IPS DF 4.7 (cell line): ENCODE measurements around the gene SND1.
"Not testable (repeated sequence)": the region's sequence is repeated elsewhere in the genome, so short reads cannot be mapped to it uniquely, and the experiment has no call there.

Source experiments
- DNase-seq: peaks from one replicate; pipeline ENCODE4 v3.0.0-alpha.2; 2013; ENCODE audit warnings: low spot score; ENCODE audit errors: extremely low read depth

Gene SND1

DNA sequence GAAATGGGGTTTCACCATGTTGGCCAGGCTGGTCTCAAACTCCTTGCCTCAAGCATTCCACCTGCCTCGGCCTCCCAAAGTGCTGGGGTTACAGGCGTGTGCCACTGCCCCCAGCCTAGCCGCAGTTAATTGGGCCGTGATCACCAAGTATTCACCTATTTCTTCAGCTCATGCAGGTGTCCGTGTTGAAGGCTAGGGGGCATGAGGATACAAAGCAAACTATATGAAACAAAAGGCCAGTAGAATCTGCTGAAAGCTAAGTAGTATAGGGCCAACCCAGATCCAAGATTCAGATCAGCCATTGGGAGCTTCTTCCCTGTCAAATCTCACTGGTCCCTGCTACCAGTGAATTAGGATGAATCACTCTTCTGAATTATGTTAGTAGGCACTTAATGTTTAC, 305.9 kb downstream of the SND1 start:
- DNase-seq: no peak

GRCh38 chr7:127959770-127960169, 307.8 kb downstream of the SND1 start:
- no peak for DNase-seq

DNA sequence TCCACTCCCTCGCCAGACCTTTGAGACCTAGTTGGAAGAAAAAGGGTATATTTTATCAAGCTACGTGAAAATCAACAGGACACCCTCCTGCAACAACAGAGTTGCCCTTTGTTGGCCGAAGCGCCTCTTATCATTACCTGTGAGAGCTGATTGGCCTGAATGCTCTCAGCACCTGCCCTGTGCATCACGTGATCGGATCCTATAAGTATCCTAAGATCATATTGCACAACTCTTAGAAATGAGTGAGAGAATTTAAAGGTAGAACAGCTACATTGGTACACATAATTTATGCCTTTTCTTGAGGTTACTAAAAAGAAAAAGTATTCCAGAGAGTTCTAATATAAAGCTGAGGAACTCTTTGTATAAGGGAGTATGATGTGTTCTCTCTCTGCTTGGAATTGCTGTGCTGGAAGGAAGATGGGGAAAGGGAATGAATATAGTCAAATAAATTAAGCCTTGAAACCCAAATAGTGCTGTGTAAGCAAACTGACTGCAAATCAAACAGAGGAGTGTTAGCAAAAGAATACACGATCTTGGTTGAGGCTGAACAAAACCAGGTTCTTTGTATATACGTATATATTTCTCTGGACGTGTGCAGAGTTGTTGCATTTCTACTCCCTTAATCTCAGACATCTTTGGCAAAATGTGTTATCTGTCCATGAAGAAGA, 309.9 kb downstream of the SND1 start:
- no peak for DNase-seq

- no peak for DNase-seq
These were observed 310.8 kb downstream of the SND1 start for GRCh38 chr7:127962589-127963361.

- not testable (repeated sequence) for DNase-seq
These were observed 311.9 kb downstream of the SND1 start for GRCh38 chr7:127963850-127964249.

GRCh38 chr7:127967281-127967680, 315.3 kb downstream of the SND1 start:
- DNase-seq: no peak

DNA sequence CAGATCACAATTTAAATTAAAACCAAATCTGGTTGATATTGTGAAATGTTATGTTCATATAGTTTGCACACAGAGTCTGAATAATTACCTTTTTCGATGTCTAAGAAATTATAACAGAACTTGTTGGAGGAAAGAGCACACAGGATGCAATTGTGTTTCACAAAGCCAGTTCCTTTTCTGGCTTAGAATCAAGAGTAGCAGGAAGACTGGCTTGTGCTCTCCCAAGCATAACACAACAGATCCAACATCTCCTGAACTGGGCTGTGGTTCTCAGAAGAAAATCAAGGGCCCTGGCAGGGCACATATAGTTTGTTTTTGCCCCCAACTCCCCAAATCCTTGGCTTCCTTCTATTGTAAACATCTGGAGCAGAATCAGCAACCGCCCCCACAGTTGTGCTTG, 316.6 kb downstream of the SND1 start:
- no peak for DNase-seq

GRCh38 chr7:127973832-127974231, 321.8 kb downstream of the SND1 start:
- DNase-seq: no peak

GRCh38 chr7:127974446-127975035, 322.5 kb downstream of the SND1 start:
- DNase-seq: no peak

DNA sequence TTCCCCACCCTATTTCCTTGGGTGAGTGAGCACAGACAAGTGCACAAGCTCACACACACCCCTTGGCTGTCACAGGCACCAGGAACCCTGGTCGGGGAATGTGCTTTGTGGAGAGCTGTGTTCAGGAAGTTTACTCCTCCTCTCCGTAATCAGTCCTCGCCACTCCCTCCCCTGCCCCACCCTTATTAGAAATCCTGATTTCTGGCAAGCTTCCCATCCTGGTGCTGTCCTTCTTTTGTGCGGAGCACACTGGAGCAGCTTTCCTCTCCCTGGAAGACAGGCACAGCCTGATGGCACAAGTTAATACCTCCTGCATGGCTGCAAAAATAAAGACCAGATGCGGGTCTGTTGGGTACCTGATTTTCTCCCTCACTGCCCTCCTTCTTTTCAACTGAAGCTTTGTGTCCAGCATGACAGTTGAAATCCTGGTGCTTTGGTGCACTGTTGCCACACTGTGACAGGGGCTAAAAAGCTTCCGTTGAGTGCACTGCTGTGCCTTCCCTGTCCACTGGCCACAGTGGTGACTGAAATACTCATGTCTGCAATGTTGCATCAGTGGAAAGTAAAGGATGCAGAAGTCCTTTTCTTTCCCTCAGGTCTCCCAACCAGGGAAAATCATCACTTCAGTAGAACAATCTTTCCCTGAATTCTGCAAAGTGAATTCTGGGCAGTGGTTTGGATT, 324.2 kb downstream of the SND1 start:
- no peak for DNase-seq

DNA sequence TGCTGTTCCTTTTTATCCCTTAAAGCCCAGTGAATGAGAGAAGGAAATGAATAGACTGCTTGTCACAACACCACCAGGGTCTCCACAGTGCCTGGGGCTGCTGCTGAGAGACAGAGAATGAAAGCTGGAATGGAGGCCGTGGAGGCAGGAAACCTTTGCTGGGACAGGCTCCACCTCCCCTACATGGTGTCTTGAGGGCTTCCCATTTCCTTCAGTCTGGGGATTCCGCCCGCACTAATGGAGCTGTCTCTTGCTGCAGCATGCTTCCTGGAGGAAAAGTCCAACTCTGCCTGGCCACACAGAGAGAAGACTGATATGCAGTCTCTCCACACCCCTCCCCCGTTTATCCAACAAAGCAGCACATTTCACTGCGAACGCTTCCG, 324.7 kb downstream of the SND1 start:
- DNase-seq: no peak

DNA sequence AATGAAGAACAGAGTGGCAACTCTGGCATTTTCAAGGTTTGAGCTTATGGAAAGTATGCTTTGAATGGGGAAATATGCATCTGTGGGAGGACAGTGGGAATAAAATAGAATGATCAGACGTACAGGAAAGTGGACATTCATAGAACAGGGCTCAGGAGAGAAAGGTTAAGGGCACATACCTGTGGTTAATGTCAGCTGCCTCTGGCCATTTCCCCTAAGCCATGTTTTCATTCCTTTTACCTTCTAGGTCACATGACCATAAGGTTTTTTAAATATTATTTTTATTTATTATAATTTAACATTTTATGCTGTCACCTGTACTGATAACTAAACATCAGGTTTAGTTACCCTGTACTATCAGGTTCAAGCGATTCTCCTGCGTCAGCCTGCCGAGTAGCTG, 326.4 kb downstream of the SND1 start:
- no peak for DNase-seq

DNA sequence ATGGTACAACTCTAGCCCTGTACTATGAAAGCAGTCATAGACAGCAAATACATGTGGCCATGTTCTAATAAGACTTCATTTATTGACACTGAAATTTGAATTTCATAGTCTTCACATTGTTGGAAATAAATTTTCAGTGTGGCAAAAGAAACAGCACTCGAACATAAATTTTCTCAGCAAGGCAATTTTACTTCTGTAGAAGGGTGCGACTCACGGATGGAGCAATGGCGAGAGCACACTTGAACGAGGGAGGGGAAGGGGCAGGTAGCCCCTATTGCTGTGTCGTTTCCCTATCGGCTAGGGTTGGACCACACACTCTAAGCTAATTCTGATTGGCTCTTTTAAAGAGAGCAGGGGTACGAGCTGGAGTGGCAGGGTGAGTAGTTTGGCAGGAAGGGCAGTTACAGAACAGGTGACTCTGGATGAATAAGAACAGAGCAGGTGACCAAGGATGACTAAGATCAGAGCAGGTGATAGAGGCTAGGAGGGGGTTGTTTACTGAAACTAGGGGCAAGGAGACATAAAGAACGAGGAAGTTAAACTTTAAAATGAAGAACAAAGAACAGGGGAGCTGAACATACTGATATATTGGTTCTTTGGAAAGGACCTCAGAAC, 327.2 kb downstream of the SND1 start:
- no peak for DNase-seq

- no peak for DNase-seq
These were observed 327.7 kb downstream of the SND1 start for GRCh38 chr7:127979728-127980126.

- no peak for DNase-seq
These were observed 328.9 kb downstream of the SND1 start for GRCh38 chr7:127980901-127981300.

GRCh38 chr7:127981965-127982364, 330.0 kb downstream of the SND1 start:
- DNase-seq: no peak

- DNase-seq: no peak
These were observed 331.9 kb downstream of the SND1 start for GRCh38 chr7:127983804-127984332.

- DNase-seq: no peak
These were observed 334.9 kb downstream of the SND1 start for GRCh38 chr7:127986581-127987521.

DNA sequence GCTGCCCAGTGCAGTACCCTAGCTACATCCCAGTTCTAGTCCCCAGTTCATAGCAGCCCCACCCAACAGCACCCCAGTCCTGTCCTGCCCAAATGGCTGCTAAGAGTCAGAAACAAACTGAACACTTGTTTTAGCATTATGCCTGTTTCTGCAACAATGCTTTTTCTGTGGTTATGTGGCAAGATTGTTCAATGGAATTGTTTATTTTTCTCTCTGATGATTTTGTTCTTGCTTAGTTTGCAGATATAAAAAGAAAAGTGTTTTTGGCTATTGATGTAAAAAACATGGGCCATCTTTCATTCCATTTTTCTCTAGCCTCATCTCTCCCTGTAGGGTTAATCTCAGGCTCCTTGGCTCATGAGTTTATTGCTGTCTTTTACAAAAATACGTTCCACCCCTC, 336.8 kb downstream of the SND1 start:
- DNase-seq: no peak

DNA sequence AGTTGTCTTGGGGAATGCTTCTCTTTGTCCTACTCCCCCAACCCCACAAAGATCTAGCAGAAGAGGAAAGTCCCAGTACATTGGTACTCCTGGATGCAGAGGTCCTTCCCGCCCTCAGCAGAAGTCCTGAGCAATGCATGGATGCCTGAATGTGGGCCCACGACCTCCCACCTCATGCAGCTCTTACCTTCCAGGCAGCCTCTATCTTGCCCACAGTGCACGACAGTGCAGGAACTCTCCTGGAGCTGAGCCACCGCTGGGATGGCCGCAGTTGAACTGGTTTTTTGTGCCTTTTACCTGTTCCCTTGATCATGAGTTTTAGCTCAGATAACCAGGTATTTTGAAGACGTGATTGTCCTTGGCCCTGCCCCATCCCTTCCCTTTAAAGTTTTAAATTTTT, 341.3 kb downstream of the SND1 start:
- no peak for DNase-seq
